NK-92 treated with Interleukin-12 subunit alpha and Interleukin-12 subunit beta, amount 100 ng/mL, for 24 hours (cell line): Measurements from ENCODE around the gene ZDHHC14.

Source experiments
- DNase-seq: peaks from one replicate; lab custom pipeline; 2025; lab: John Stamatoyannopoulos, UW

The ZDHHC14 gene

GRCh38 chr6:157599191-157599590 is 218.2 kb downstream of the ZDHHC14 start:
- no peak for DNase-seq

GRCh38 chr6:157600807-157601206 is 219.8 kb downstream of the ZDHHC14 start:
- DNase-seq = no peak

- no peak for DNase-seq
These were observed 221.7 kb downstream of the ZDHHC14 start for GRCh38 chr6:157602521-157603295.

DNA sequence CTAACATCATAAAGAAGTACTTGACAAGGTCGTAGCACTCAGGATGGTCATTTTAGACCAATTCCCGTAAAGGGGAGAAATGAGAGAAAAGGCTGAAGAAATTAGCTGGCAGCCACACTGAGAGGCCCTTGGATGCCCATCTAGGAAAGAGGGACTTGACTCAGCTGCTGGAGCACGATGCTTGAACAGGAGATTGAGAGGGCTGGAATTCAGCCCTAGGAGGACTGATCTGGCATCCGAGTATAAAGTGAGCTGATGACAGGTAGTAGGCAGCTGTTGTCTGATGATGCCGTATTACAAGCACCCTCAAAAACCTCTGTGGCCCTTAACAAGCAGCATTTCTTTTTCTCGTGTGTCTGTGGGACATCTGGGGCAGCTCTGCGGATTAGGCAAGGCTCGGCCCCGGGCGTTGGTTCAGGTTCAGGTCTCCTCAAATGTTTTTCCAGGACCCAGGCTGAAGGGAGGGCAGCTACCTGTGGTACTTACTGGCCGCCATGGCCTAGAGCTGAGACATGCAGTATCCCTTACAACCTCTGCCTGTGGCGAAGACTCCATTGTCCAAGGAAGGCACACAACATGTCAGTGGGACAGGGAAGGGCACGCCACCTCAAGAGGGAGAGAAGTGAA is 222.4 kb downstream of the ZDHHC14 start:
- no peak for DNase-seq

GRCh38 chr6:157603971-157604370 is 223.0 kb downstream of the ZDHHC14 start:
- DNase-seq = no peak

GRCh38 chr6:157604816-157605215 is 223.8 kb downstream of the ZDHHC14 start:
- DNase-seq = no peak

DNA sequence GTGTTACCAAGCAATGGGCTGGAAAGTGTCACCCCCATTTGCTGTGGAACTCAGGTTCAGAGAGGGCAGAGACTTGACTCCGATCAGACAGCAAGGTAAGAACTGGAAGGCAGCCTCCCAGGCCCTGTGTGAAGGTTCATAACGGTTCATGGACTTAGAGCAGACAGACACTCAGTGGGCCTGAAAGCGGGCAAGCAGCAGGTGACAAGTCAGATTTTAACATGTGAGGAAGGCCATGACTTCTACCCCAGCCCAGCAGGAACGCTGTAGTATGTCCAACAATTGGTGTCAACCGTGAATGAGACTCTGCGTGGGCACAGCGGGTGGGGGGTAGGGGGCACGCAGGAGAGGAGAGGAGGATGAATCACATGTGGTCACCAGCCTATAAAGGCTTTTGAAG is 224.5 kb downstream of the ZDHHC14 start:
- DNase-seq = no peak

- DNase-seq = no peak
These were observed 225.5 kb downstream of the ZDHHC14 start for GRCh38 chr6:157606516-157606915.

- no peak for DNase-seq
These were observed 226.5 kb downstream of the ZDHHC14 start for GRCh38 chr6:157607317-157608109.

DNA sequence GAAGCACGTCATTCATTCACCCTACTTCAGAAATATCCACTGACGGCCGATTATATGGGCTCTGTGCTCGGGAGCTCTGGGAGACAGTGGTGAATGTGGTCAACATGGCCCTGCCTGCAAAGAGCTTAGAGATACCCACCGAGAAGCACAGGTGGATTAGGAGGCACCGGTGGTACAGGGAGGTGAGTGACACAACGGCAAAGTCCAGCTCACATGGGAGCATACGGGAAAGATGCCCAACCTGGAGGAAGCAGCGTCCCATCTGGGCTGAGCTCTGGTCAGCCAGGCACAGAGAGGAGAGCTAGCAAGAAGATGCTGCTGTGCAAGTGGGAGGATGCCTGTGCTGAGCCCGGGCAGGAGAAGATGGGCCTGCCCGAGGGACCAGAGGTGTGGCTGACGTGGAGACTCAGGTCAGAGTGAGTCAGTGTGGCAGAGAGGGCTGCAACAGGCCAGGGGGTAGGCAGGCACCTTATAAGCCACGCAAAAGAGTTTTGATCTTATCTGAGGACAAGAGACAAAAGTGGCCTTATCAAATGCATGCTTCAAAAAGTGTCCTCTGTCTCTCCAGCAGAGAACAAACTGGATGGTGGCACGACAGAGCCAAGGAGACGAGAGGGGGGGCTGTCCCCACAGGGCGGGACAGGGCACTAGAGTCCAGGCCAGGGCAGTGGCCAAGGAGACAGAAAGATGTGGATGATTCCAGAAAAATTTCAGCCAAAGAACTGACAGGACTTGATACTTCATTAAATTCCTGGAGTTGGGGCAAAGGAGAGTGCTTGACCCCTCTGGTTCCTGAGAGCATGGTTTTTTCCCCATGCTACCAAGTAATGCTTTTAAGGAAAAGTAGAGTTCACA is 227.5 kb downstream of the ZDHHC14 start:
- no peak for DNase-seq

- DNase-seq = no peak
These were observed 228.1 kb downstream of the ZDHHC14 start for GRCh38 chr6:157609117-157609516.

GRCh38 chr6:157609556-157609955 is 228.6 kb downstream of the ZDHHC14 start:
- DNase-seq = no peak

GRCh38 chr6:157610451-157610999 is 229.5 kb downstream of the ZDHHC14 start:
- DNase-seq = no peak

- no peak for DNase-seq
These were observed 230.4 kb downstream of the ZDHHC14 start for GRCh38 chr6:157611406-157611805.

DNA sequence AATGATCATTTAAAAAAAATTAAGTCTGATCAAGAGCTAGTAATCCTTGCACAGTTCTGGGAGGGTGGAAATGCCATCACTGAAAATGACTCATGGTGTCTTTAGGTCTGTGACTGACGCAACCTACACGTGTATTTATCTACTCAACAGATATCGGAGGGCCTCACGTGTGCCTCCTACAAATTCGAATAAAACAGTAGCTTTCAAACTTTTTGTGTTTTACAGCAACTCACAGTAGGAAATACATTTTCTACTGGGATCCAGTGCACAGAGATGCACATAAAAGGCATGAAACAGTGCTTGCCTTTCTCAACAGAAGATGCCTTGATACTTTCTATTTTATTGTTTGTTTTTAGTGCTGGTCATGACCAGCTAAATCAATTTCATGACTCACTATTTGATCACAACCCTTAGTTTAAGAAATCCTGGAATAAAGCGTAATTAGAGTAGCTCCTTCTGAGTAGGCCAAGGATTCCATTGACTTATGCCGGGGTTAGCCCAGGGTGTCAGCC is 232.1 kb downstream of the ZDHHC14 start:
- DNase-seq = no peak

- no peak for DNase-seq
These were observed 233.1 kb downstream of the ZDHHC14 start for GRCh38 chr6:157614026-157614568.

GRCh38 chr6:157615420-157615769 is 234.4 kb downstream of the ZDHHC14 start:
- DNase-seq = no peak

DNA sequence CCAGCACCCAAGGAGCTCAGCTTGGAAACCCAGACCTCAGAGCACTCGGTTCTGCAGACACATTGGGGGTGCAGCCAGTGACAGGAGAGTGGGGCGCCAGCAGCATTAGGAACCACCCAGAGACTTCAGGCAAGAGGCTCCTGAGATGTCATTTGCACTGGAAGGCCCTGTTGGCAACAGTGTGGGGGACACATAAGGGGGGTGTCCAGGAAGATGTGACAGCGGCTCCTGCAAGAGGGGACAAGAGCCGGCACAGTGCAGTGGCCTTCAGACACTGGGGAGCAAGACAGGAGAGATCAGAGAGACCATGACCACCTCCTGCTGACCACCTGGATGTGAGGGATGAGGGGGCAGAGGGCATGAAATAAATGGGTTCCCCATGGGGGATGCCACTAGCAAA is 235.0 kb downstream of the ZDHHC14 start:
- no peak for DNase-seq

DNA sequence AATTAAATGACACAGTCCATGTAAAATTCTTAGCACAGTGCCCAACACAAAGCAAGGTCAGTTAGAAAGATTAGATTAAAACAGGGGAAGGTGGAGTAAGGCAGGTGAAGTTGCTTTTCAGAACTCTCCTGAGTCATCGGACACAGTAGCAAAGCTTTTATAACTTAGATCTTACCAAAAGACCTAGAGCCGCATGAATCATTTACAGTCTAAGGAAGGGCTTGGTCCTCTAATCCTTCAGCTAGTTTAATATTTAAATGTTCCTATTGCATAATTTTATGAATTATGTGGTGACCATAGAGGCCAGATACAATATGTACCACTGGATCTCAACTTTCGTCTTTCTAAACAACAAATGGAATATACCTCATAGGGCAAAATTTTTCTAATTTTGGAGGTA is 240.0 kb downstream of the ZDHHC14 start:
- DNase-seq = no peak

DNA sequence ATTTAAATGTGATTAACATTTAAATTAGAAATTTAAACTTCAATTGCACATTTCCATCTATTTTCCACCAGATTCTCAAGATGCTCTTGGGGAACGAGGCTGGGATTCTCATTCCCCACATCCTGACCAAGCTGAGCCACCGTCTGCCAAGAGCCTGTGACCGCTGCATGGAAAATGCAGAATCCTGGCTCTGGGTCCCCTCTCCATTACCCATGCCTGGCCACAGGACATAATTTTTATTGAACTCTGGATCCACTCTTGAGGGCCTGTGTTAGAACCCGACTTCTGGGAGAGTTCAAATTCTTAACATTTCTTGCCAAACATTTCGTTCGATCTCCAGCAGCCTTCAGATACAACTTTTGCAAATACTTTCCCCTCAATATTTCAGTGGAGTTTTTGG is 240.4 kb downstream of the ZDHHC14 start:
- no peak for DNase-seq

- no peak for DNase-seq
These were observed 241.4 kb downstream of the ZDHHC14 start for GRCh38 chr6:157622427-157622826.
